ENCODE data around the gene AOC2.

DNA sequence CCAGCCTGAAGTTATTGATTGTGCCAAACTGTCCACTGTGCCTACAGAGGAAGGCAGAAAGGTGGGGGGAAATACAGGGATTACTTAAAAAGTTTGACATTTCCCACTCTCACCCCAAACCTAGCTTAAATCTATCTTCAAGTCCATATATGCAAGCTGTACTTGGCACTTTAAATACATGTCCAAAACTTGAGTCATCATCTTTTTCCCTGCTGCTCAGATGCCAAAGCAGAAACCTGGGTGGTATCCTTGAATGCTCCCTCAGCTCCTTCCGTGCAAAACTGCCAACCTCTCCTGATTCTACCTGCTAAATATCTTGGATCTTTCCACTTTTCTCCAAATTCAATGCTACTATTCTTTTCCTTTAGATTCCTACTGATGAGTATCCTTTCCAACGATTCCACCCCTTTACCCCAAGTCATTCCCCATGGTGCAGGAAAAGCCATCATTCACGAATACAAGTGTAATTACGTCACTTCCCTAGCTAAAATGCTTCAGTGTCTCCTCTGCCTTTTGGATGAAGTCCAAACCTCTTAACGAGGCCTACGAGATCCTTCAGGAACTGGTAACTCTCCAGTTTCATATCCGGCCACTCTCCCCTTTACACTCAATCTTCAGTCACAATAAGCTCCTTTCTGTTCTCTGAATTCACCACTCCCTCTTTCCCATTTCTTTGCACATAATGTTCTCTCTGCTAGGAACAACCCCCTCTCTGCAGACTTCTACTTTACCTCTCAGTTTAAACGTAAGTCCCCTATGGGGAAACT is 29.6 kb upstream of the AOC2 start:
- TF ChIP-seq, protein P1, sequence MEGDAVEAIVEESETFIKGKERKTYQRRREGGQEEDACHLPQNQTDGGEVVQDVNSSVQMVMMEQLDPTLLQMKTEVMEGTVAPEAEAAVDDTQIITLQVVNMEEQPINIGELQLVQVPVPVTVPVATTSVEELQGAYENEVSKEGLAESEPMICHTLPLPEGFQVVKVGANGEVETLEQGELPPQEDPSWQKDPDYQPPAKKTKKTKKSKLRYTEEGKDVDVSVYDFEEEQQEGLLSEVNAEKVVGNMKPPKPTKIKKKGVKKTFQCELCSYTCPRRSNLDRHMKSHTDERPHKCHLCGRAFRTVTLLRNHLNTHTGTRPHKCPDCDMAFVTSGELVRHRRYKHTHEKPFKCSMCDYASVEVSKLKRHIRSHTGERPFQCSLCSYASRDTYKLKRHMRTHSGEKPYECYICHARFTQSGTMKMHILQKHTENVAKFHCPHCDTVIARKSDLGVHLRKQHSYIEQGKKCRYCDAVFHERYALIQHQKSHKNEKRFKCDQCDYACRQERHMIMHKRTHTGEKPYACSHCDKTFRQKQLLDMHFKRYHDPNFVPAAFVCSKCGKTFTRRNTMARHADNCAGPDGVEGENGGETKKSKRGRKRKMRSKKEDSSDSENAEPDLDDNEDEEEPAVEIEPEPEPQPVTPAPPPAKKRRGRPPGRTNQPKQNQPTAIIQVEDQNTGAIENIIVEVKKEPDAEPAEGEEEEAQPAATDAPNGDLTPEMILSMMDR (IDR thresholded peaks at IDR 0.05), result no peak
- TF ChIP-seq POLR2A (IDR thresholded peaks at IDR 0.05), result no peak
